ENCODE measurements around the gene SCYGR4. TPM values are rescaled to one million over a fixed set of nuclear protein-coding genes. Genes with fewer than 3 reads are reported as not detected.

The SCYGR4 gene
- total RNA-seq, 4 donors from 2014 or later, result not detected

DNA sequence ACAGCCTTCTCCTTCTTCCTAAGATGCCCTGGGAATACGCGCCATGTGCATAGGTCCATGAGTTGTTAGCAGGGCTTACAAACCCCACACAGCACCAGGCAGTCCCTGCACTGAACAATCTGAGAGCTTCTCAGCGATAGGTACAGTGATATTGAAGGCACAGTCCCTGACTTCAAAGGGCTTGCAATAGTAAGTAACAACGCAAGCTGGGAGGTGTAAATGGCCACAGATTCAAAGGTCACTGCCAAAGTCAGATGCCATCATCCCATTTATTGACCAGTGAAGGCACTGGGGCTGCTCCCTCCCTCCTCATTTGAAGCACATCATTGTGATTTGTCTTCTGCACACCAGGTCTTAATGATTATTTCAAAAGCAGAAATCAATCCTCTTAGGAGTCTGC, 2.1 kb upstream of the SCYGR4 start:
- Histone ChIP-seq H3K4me3 (no peak overlapping the region), H3K9me3 (no peaks in the 10 kb centered on the region), H3K27me3 (peaks cover 0 to 9% (median 0%) of the 10 kb centered on the region in 4 donors), H3K27ac (replicated peaks in 1 of 4) (no peak overlapping the region), H3K36me3 (no peaks in the 10 kb centered on the region), H3K4me1 (peaks cover 0 to 3% (median 0%) of the 10 kb centered on the region in 4 donors)
- WGBS, result 92% methylated on average over 4 of the region's 4 CpGs
- intact Hi-C loops (cut with DNase I), result no loop called here
- TF ChIP-seq CTCF (IDR thresholded peaks at IDR 0.05) (no peak), POLR2A (IDR thresholded peaks at IDR 0.05; ENCODE audit: low read depth) (no peak), EP300 (IDR thresholded peaks at IDR 0.05) (no peak), POLR2AphosphoS5 (IDR thresholded peaks at IDR 0.05) (no peak)
- peak; percentile 60 for DNase-seq (ENCODE audit: extremely low spot score)

DNA sequence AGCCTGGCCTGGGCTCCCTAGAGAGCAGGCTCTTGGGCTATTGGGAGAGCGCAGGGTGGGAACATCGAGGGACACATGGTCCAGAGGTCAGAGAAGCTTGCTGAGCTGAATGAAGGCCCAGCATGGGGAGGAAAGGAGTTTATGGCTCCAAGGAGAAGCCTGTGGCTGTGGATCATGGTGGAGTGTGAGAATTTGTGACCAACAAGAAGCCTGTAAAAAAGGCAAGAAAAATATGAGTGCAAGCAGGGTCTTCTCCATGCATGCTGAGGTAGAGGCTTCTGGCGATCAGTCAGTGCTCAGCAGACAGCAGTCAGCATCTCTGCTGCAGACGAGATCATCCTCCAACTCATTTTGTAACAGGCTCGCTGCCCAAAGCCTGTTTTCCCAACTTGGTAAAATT, 1.4 kb upstream of the SCYGR4 start:
- DNase-seq (ENCODE audit: extremely low spot score), result peak; percentile 68
- 59% methylated on average over 5 of the region's 5 CpGs for WGBS

GRCh38 chr2:227616631-227617030, 667 bp upstream of the SCYGR4 start:
- DNase-seq (ENCODE audit: extremely low spot score), result peak; percentile 21
- no peak for TF ChIP-seq CTCF (IDR thresholded peaks at IDR 0.05)
- no peak for TF ChIP-seq POLR2A (IDR thresholded peaks at IDR 0.05; ENCODE audit: low read depth)
- no peak for TF ChIP-seq POLR2AphosphoS5 (IDR thresholded peaks at IDR 0.05)
- Histone ChIP-seq H3K4me3 (no peak overlapping the region), H3K9me3 (no peaks in the 10 kb centered on the region), H3K27ac (replicated peaks in 1 of 4) (no peak overlapping the region), H3K4me1 (peaks cover 0 to 3% (median 0%) of the 10 kb centered on the region in 4 donors), H3K36me3 (no peaks in the 10 kb centered on the region), H3K27me3 (peaks cover 0 to 9% (median 0%) of the 10 kb centered on the region in 4 donors)
- intact Hi-C loops (cut with DNase I), result no loop called here
- WGBS, result 63% methylated on average over 4 of the region's 4 CpGs

More for the DNA sequence above, 1.4 kb upstream of the SCYGR4 start:
- Histone ChIP-seq H3K27me3 (peaks cover 0 to 9% (median 0%) of the 10 kb centered on the region in 4 donors), H3K4me1 (peaks cover 0 to 3% (median 0%) of the 10 kb centered on the region in 4 donors), H3K4me3 (no peak overlapping the region), H3K27ac (replicated peaks in 1 of 4) (no peak overlapping the region), H3K36me3 (no peaks in the 10 kb centered on the region), H3K9me3 (no peaks in the 10 kb centered on the region)
- intact Hi-C loops (cut with DNase I), result no loop called here
- TF ChIP-seq CTCF (IDR thresholded peaks at IDR 0.05), result no peak
- TF ChIP-seq POLR2AphosphoS5 (IDR thresholded peaks at IDR 0.05), result no peak
- no peak for TF ChIP-seq EP300 (IDR thresholded peaks at IDR 0.05)
- no peak for TF ChIP-seq POLR2A (IDR thresholded peaks at IDR 0.05; ENCODE audit: low read depth)

GRCh38 chr2:227623226-227623625, 5.9 kb downstream of the SCYGR4 start:
- TF ChIP-seq POLR2A (IDR thresholded peaks at IDR 0.05; ENCODE audit: low read depth) (no peak), CTCF (IDR thresholded peaks at IDR 0.05) (no peak), EP300 (IDR thresholded peaks at IDR 0.05) (no peak), POLR2AphosphoS5 (IDR thresholded peaks at IDR 0.05) (no peak)
- Histone ChIP-seq H3K4me3 (no peak overlapping the region), H3K9me3 (no peaks in the 10 kb centered on the region), H3K27ac (replicated peaks in 1 of 4) (no peak overlapping the region), H3K36me3 (no peaks in the 10 kb centered on the region), H3K4me1 (no peaks in the 10 kb centered on the region), H3K27me3 (no peaks in the 10 kb centered on the region)
- intact Hi-C loops (cut with DNase I), result no loop called here
- peak; percentile 29 for DNase-seq (ENCODE audit: extremely low spot score)

DNA sequence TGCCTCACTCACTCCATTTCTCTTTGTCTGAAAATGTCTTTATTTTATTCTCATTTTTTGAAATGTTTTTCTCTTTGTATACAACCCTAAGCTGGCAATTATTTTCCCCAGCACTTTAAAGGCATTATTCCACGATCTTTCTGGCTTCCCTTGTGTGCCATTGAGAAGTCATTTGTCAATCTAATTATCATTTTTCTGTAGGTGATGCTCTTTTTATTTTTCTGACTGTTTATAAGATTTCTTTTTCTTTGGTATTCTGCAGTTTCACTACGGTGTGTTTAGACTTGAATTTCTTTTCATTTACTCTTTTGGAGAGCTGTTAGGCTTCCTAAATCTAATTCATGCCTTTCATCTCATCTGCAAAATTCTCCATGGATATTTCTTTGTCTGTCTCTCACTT, 8.1 kb downstream of the SCYGR4 start:
- peaks cover 0 to 6% (median 0%) of the 10 kb centered on the region in 4 donors for H3K27me3 ChIP-seq
- no peak for DNase-seq (ENCODE audit: extremely low spot score)
- no peaks in the 10 kb centered on the region for H3K4me1 ChIP-seq
- intact Hi-C loops (cut with DNase I), result no loop called here
- no peaks in the 10 kb centered on the region for H3K9me3 ChIP-seq
- H3K4me3 ChIP-seq, result no peak overlapping the region
- H3K36me3 ChIP-seq, result no peaks in the 10 kb centered on the region
- TF ChIP-seq EP300 (IDR thresholded peaks at IDR 0.05) (no peak), POLR2A (IDR thresholded peaks at IDR 0.05; ENCODE audit: low read depth) (no peak), POLR2AphosphoS5 (IDR thresholded peaks at IDR 0.05) (no peak), CTCF (IDR thresholded peaks at IDR 0.05) (no peak)
- WGBS, result 43% methylated on average over 2 of the region's 2 CpGs
- no peak overlapping the region for H3K27ac ChIP-seq (replicated peaks in 1 of 4)

Measured in esophagus muscularis mucosa (tissue), 4 donors.